ENCODE measurements around the gene IPO8. TPM values are rescaled to one million over a fixed set of nuclear protein-coding genes. Genes with fewer than 3 reads are reported as not detected.

The IPO8 gene
- total RNA-seq, 4 donors from 2014 or later: 20.6 to 38.3 (median 26.1) TPM

- H3K4me3 ChIP-seq: no peak overlapping the region
- no peaks in the 10 kb centered on the region for H3K27me3 ChIP-seq
- H3K9me3 ChIP-seq: no peaks in the 10 kb centered on the region
- peaks cover 0 to 5% of the 10 kb centered on the region in 2 donors for H3K4me1 ChIP-seq
- H3K36me3 ChIP-seq: no peaks in the 10 kb centered on the region
- H3K27ac ChIP-seq: no peak overlapping the region
- ATAC-seq (no peak), DNase-seq (no peak)
- no peak for TF ChIP-seq POLR2A (IDR thresholded peaks at IDR 0.05)
- no peak for TF ChIP-seq CTCF (IDR thresholded peaks at IDR 0.05 in 4 of 5, conservative IDR thresholded peaks at IDR 0.05 in 1 of 5)
- intact Hi-C loops (cut with DNase I; ENCODE audit: low total_unique reads) (no loop called here), in situ Hi-C loops (cut with MboI; ENCODE audit: low sequenced_read_pairs in 4 of 4) (no loop called here)
These were observed 4.7 kb upstream of the IPO8 start for GRCh38 chr12:30700216-30700900.

- DNase-seq (no peak), ATAC-seq (no peak)
- H3K36me3 ChIP-seq: no peaks in the 10 kb centered on the region
- TF ChIP-seq CTCF (IDR thresholded peaks at IDR 0.05 in 4 of 5, conservative IDR thresholded peaks at IDR 0.05 in 1 of 5): no peak
- no peak for TF ChIP-seq POLR2A (IDR thresholded peaks at IDR 0.05)
- in situ Hi-C loops (cut with MboI; ENCODE audit: low sequenced_read_pairs in 4 of 4): loop anchor here in 1 of 4 donors (25.0 kb wide), 1 partner anchor 1336 kb away; no protein-coding TSS in a partner anchor
- no peaks in the 10 kb centered on the region for H3K9me3 ChIP-seq
- H3K4me3 ChIP-seq: no peak overlapping the region
- H3K27ac ChIP-seq: no peak overlapping the region
- intact Hi-C loops (cut with DNase I; ENCODE audit: low total_unique reads): loop anchor here (5.0 to 10.0 kb wide), 3 partner anchors 109 to 1026 kb away; partner anchors contain the start of genes AMN1 and DDX11
- H3K27me3 ChIP-seq: no peaks in the 10 kb centered on the region
- peaks cover 14 to 19% of the 10 kb centered on the region in 2 donors for H3K4me1 ChIP-seq
These were observed 2.7 kb upstream of the IPO8 start for GRCh38 chr12:30698346-30698745.

- Histone ChIP-seq H3K27ac (no peak overlapping the region), H3K9me3 (no peaks in the 10 kb centered on the region), H3K36me3 (no peaks in the 10 kb centered on the region), H3K27me3 (no peaks in the 10 kb centered on the region), H3K4me3 (no peak overlapping the region), H3K4me1 (peaks cover 24 to 33% of the 10 kb centered on the region in 2 donors)
- DNase-seq: no peak
- in situ Hi-C loops (cut with MboI; ENCODE audit: low sequenced_read_pairs in 4 of 4) (loop anchor here in 1 of 4 donors (25.0 kb wide), 1 partner anchor 1335 kb away; no protein-coding TSS in a partner anchor), intact Hi-C loops (cut with DNase I; ENCODE audit: low total_unique reads) (loop anchor here (5.0 to 10.0 kb wide), 3 partner anchors 110 to 1028 kb away; partner anchors contain the start of genes AMN1 and DDX11)
- no peak for ATAC-seq
- TF ChIP-seq POLR2A (IDR thresholded peaks at IDR 0.05): no peak
- TF ChIP-seq CTCF (IDR thresholded peaks at IDR 0.05 in 4 of 5, conservative IDR thresholded peaks at IDR 0.05 in 1 of 5): no peak
These were observed 1.3 kb upstream of the IPO8 start for GRCh38 chr12:30696943-30697342.

GRCh38 chr12:30696486-30696885 is 817 bp upstream of the IPO8 start:
- H3K4me1 ChIP-seq: peaks cover 29 to 37% of the 10 kb centered on the region in 2 donors
- in situ Hi-C loops (cut with MboI; ENCODE audit: low sequenced_read_pairs in 4 of 4): loop anchor here in 1 of 4 donors (25.0 kb wide), 1 partner anchor 1334 kb away; no protein-coding TSS in a partner anchor
- DNase-seq (no peak), ATAC-seq (no peak)
- TF ChIP-seq CTCF (IDR thresholded peaks at IDR 0.05 in 4 of 5, conservative IDR thresholded peaks at IDR 0.05 in 1 of 5) (no peak), POLR2A (IDR thresholded peaks at IDR 0.05) (no peak)
- H3K9me3 ChIP-seq: no peaks in the 10 kb centered on the region
- peak overlapping the region in 2 of 4 donors; percentile 90 to 91 for H3K27ac ChIP-seq
- H3K36me3 ChIP-seq: no peaks in the 10 kb centered on the region
- peak overlapping the region in 3 of 4 donors; percentile 73 to 98 (median 97) for H3K4me3 ChIP-seq
- intact Hi-C loops (cut with DNase I; ENCODE audit: low total_unique reads): loop anchor here (5.0 to 10.0 kb wide), 3 partner anchors 111 to 1028 kb away; partner anchors contain the start of genes AMN1 and DDX11
- no peaks in the 10 kb centered on the region for H3K27me3 ChIP-seq

Measured in gastrocnemius medialis (tissue), 4 donors.